A549 (cell line): ENCODE results near the gene C1orf174. TPM values are rescaled to one million over a fixed set of nuclear protein-coding genes. Genes with fewer than 3 reads are reported as not detected.
A peak's percentile ranks its signal among the peaks of the same experiment; 100 is the strongest.

ENCODE experiments used
- ATAC-seq, 2 experiments: fragments of 200-7000 bp in 1 of 2; fragments of >200 bp in 1 of 2; cut with Nextera tagmentation in 1 of 2; cut with Tn5 transposase in 1 of 2; 3 replicates each; pipeline versions ENCODE4 v1.8.0 to v1.9.1; 2018 to 2020; ENCODE audit warnings: mild to moderate bottlenecking in 1 of 2, moderate library complexity in 1 of 2
- CTCF ChIA-PET: fragments of 300-600 bp; sonication (Branson Sonifier 250); formaldehyde crosslinking; extraction: SDS; loops from one replicate; lab custom pipeline; 2021; ENCODE audit warnings: antibody characterized with exemption, inconsistent platforms; lab: Yijun Ruan, JAX
- POLR2A ChIA-PET: fragments of 350-600 bp; formaldehyde crosslinking; extraction: SDS; loops from one replicate; lab custom pipeline; 2021; ENCODE audit warnings: antibody characterized with exemption, inconsistent platforms; lab: Yijun Ruan, JAX
- DNase-seq, 2 experiments: peaks; one replicate each; pipeline versions ENCODE4 v3.0.0 to v3.0.0-alpha.2; 2011 to 2016; ENCODE audit warnings: low read depth in 1 of 2, low spot score in 1 of 2
- FAIRE-seq: peaks from 2 replicates; lab custom pipeline; 2011; peaks lifted over from hg19 to GRCh38; lab: Jason Lieb, UNC
- H3K27ac ChIP-seq, 2 experiments: fragments of >200 bp; sonication (Bioruptor Twin); formaldehyde crosslinking; 3 replicates each; pipeline ENCODE4 v1.5.1; 2016 to 2017
- H3K4me1 ChIP-seq: fragments of >200 bp; sonication (Bioruptor Twin); formaldehyde crosslinking; 3 replicates; pipeline ENCODE4 v1.6.1; 2016
- H3K4me2 ChIP-seq: fragments of >200 bp; sonication (Bioruptor Twin); formaldehyde crosslinking; 3 replicates; pipeline ENCODE4 v1.6.1; 2016
- H3K4me3 ChIP-seq: fragments of >200 bp; sonication (Bioruptor Twin); formaldehyde crosslinking; 3 replicates; pipeline ENCODE4 v1.5.1; 2016
- H3K9me3 ChIP-seq: fragments of >200 bp; sonication (Bioruptor Twin); formaldehyde crosslinking; 3 replicates; pipeline ENCODE4 v1.6.1; 2016
- ATOH8 ChIP-seq: fragments of 250-450 bp; sonication (Bioruptor Pico); IDR thresholded peaks from 2 replicates; pipeline ENCODE4 v1.5.0; 2020; ENCODE audit warnings: low read depth, mild to moderate bottlenecking, moderate library complexity
- BHLHE40 ChIP-seq: IDR thresholded peaks from 2 replicates; pipeline ENCODE4 v1.6.1; 2012; ENCODE audit warnings: low read depth, low read length, inconsistent platforms
- CBX8 ChIP-seq: fragments of 200-600 bp; sonication (generic); IDR thresholded peaks from 2 replicates; pipeline ENCODE4 v1.6.1; 2016
- CEBPB ChIP-seq, 2 experiments: fragments of >200 bp in 1 of 2; sonication (Bioruptor Twin) in 1 of 2; formaldehyde crosslinking in 1 of 2; IDR thresholded peaks; 2 replicates each; pipeline ENCODE4 v1.6.1; 2012 to 2016
- CHD4 ChIP-seq: fragments of 200-600 bp; sonication (generic); IDR thresholded peaks from 2 replicates; pipeline ENCODE4 v1.6.1; 2016; ENCODE audit warnings: antibody characterized with exemption, mild to moderate bottlenecking, borderline replicate concordance
- CTCF ChIP-seq: fragments of >200 bp; sonication (Bioruptor Twin); formaldehyde crosslinking; IDR thresholded peaks from 3 replicates; pipeline ENCODE4 v1.5.1; 2016
- EP300 ChIP-seq, 2 experiments: fragments of >200 bp; sonication (Bioruptor Twin); formaldehyde crosslinking; IDR thresholded peaks; 2 replicates in 1 of 2; 3 replicates in 1 of 2; pipeline ENCODE4 v1.6.1; 2016 to 2017
- FOSB ChIP-seq: fragments of 250-450 bp; sonication (Bioruptor Pico); IDR thresholded peaks from 2 replicates; pipeline ENCODE4 v1.5.0; 2020; ENCODE audit warnings: mild to moderate bottlenecking, moderate library complexity
- FOSL2 ChIP-seq, 2 experiments: fragments of 450-650 bp in 1 of 2; fragments of >200 bp in 1 of 2; sonication (Bioruptor Twin) in 1 of 2; formaldehyde crosslinking; IDR thresholded peaks; 2 replicates each; pipeline versions ENCODE4 v1.5.0 to v1.6.1; 2016 to 2020; ENCODE audit warnings: mild to moderate bottlenecking in 1 of 2, moderate library complexity in 1 of 2
- HES2 ChIP-seq: fragments of >200 bp; sonication (Bioruptor Twin); formaldehyde crosslinking; IDR thresholded peaks from 2 replicates; pipeline ENCODE4 v1.6.1; 2016
- HEYL ChIP-seq: fragments of 250-450 bp; sonication (Bioruptor Pico); IDR thresholded peaks from 2 replicates; pipeline ENCODE4 v1.8.0; 2021; ENCODE audit warnings: mild to moderate bottlenecking, moderate library complexity
- HMGXB4 ChIP-seq: fragments of 250-450 bp; sonication (Bioruptor Pico); IDR thresholded peaks from 2 replicates; pipeline ENCODE4 v1.5.0; 2021; ENCODE audit warnings: mild to moderate bottlenecking, moderate library complexity, borderline replicate concordance
- HOXA7 ChIP-seq: fragments of 250-450 bp; sonication (Bioruptor Pico); IDR thresholded peaks from 2 replicates; pipeline ENCODE4 v1.5.0; 2020; ENCODE audit warnings: mild to moderate bottlenecking, moderate library complexity
- HOXB5 ChIP-seq: fragments of 250-450 bp; sonication (Bioruptor Pico); IDR thresholded peaks from 2 replicates; pipeline ENCODE4 v1.5.0; 2020; ENCODE audit warnings: mild to moderate bottlenecking, moderate library complexity
- JUN ChIP-seq, 2 experiments: fragments of >200 bp; sonication (Bioruptor Twin); formaldehyde crosslinking; IDR thresholded peaks; 2 replicates in 1 of 2; 3 replicates in 1 of 2; pipeline ENCODE4 v1.6.1; 2016 to 2017
- MAFK ChIP-seq: fragments of 450-650 bp; IDR thresholded peaks from 2 replicates; pipeline ENCODE4 v1.6.1; 2014; ENCODE audit not compliant: partially characterized antibody
- MAX ChIP-seq: IDR thresholded peaks from 2 replicates; pipeline ENCODE4 v1.6.1; 2012
- MYC ChIP-seq: IDR thresholded peaks from 2 replicates; pipeline ENCODE4 v1.6.1; 2012; ENCODE audit warnings: mild to moderate bottlenecking, inconsistent platforms, low read length, improper control_type of control experiment, borderline replicate concordance
- NFE2L2 ChIP-seq: fragments of 150-350 bp; conservative IDR thresholded peaks from 2 replicates; pipeline ENCODE4 v1.6.1; 2014; ENCODE audit warnings: low read length
- NR3C1 ChIP-seq: fragments of >200 bp; sonication (Bioruptor Twin); formaldehyde crosslinking; IDR thresholded peaks from 3 replicates; pipeline ENCODE4 v1.6.1; 2017
- PBX3 ChIP-seq: IDR thresholded peaks from 2 replicates; pipeline ENCODE4 v1.6.1; 2012
- RAD21 ChIP-seq, 2 experiments: fragments of >200 bp in 1 of 2; sonication (Bioruptor Twin) in 1 of 2; formaldehyde crosslinking in 1 of 2; IDR thresholded peaks in 1 of 2; conservative IDR thresholded peaks in 1 of 2; 2 replicates in 1 of 2; 3 replicates in 1 of 2; pipeline ENCODE4 v1.6.1; 2012 to 2018; ENCODE audit warnings: inconsistent platforms in 1 of 2
- SMC3 ChIP-seq: fragments of >200 bp; sonication (Bioruptor Twin); formaldehyde crosslinking; IDR thresholded peaks from 3 replicates; pipeline ENCODE4 v1.6.1; 2018; ENCODE audit warnings: inconsistent platforms
- ZC3H11A ChIP-seq: fragments of 450-650 bp; IDR thresholded peaks from 2 replicates; pipeline ENCODE4 v1.6.1; 2014; ENCODE audit warnings: antibody characterized with exemption, mild to moderate bottlenecking
- ZFP36 ChIP-seq: fragments of 450-650 bp; IDR thresholded peaks from 2 replicates; pipeline ENCODE4 v1.6.1; 2014; ENCODE audit warnings: borderline replicate concordance; ENCODE audit not compliant: partially characterized antibody
- ZNF302 ChIP-seq: fragments of 250-450 bp; sonication (Bioruptor Pico); IDR thresholded peaks from 2 replicates; pipeline ENCODE4 v1.9.0; 2021; ENCODE audit warnings: inconsistent platforms, mild to moderate bottlenecking, moderate library complexity
- ZSCAN20 ChIP-seq: fragments of 250-450 bp; sonication (Bioruptor Pico); IDR thresholded peaks from 2 replicates; pipeline ENCODE4 v1.8.0; 2022; ENCODE audit warnings: mild to moderate bottlenecking, moderate library complexity
- WGBS: methylation state at CpG from one replicate; pipeline ENCODE4 v1.1.6; 2017; ENCODE audit errors: missing lambda C conversion rate; 5-methylcytosine and 5-hydroxymethylcytosine counted together
- polyA plus RNA-seq, 4 experiments: library from polyadenylated mRNA; depleted of rRNA in 3 of 4; stranded (reverse); fragments of >200 nt; fragmentation: RNase III in 1 of 4; extraction: RNeasy Plus Mini Kit Qiagen cat#74134 plus additional on column Dnase treatment in 1 of 4; gene quantifications; 2 replicates in 3 of 4; 3 replicates in 1 of 4; pipeline ENCODE4 v1.2.3, GENCODE V29; 2011 to 2017

C1orf174 gene
- polyA plus RNA-seq, 2 of the 4 experiments (the other 2 are of a cell fraction), result 23.9 to 29.7 TPM

- ATAC-seq, result no peak
- peak overlapping the region; percentile 96 for H3K4me2 ChIP-seq
- 0 out of 3 replicates have a peak, but pooled peaks cover 3% of the 10 kb centered on the region for H3K4me1 ChIP-seq
- no peak for TF ChIP-seq ZSCAN20 (CRISPR knock-in tag)
- TF ChIP-seq BHLHE40, result no peak
- no peak for TF ChIP-seq CBX8
- no peak for TF ChIP-seq HOXA7 (CRISPR knock-in tag)
- TF ChIP-seq, all 56 proteins: peak for 0
- no peak overlapping the region for H3K27ac ChIP-seq
- no peaks in the 10 kb centered on the region for H3K9me3 ChIP-seq
- no peak overlapping the region; the same call in 2 of the 3 replicates for H3K4me3 ChIP-seq
- FAIRE-seq (no peak), DNase-seq (no peak)
- ChIA-PET POLR2A (no interaction called here), CTCF (no interaction called here)
Measured at GRCh38 chr1:3898475-3898735, 1.7 kb downstream of the C1orf174 start.

- TF ChIP-seq ZFP36 (no peak), NFE2L2 (no peak), CBX8 (no peak), MAFK (no peak), FOSB (CRISPR knock-in tag) (no peak), BHLHE40 (no peak), MYC (no peak), MAX (no peak), CHD4 (no peak), ATOH8 (CRISPR knock-in tag) (no peak)
- H3K4me2 ChIP-seq, result no peak overlapping the region
- ATAC-seq (no peak), DNase-seq (no peak), FAIRE-seq (no peak)
- ChIA-PET POLR2A (no interaction called here), CTCF (no interaction called here)
- WGBS, result 93% methylated on average over 7 of the region's 7 CpGs
- H3K9me3 ChIP-seq, result no peaks in the 10 kb centered on the region
- H3K4me1 ChIP-seq, result 0 out of 3 replicates have a peak, but pooled peaks cover 3% of the 10 kb centered on the region
- H3K4me3 ChIP-seq, result no peak overlapping the region
- H3K27ac ChIP-seq, result no peak overlapping the region
Measured at GRCh38 chr1:3896396-3897000, 3.6 kb downstream of the C1orf174 start.

- ChIA-PET POLR2A (no interaction called here), CTCF (no interaction called here)
- DNase-seq (no peak), FAIRE-seq (no peak), ATAC-seq (no peak)
- no peak overlapping the region for H3K4me3 ChIP-seq
- H3K4me1 ChIP-seq, result 0 out of 3 replicates have a peak, but pooled peaks cover 3% of the 10 kb centered on the region
- no peak overlapping the region for H3K27ac ChIP-seq
- H3K4me2 ChIP-seq, result no peak overlapping the region
- no peaks in the 10 kb centered on the region for H3K9me3 ChIP-seq
- 97% methylated on average over 3 of the region's 4 CpGs for WGBS
- TF ChIP-seq CEBPB (IDR thresholded peaks at IDR 0.05) (no peak), PBX3 (no peak), HOXB5 (no peak), ZC3H11A (no peak), FOSL2 (IDR thresholded peaks at IDR 0.05) (no peak), FOSL2 (CRISPR knock-in tag; IDR thresholded peaks at IDR 0.05) (no peak), ATOH8 (CRISPR knock-in tag) (no peak), FOSB (CRISPR knock-in tag) (no peak), JUN (IDR thresholded peaks at IDR 0.05) (no peak), RAD21 (conservative IDR thresholded peaks at IDR 0.05 in 1 of 2, IDR thresholded peaks at IDR 0.05 in 1 of 2) (no peak), HMGXB4 (no peak), HES2 (no peak), EP300 (IDR thresholded peaks at IDR 0.05) (no peak), ZSCAN20 (CRISPR knock-in tag) (no peak), CBX8 (no peak), HEYL (no peak), SMC3 (no peak), ZNF302 (no peak), NR3C1 (no peak), CTCF (no peak)
Measured at GRCh38 chr1:3895951-3896325, 4.1 kb downstream of the C1orf174 start.
